Lower leg skin (tissue), 4 donors: ENCODE measurements around the gene CTSL. TPM values are rescaled to one million over a fixed set of nuclear protein-coding genes. Genes with fewer than 3 reads are reported as not detected.
A peak's percentile ranks its signal among the peaks of the same experiment; 100 is the strongest.

Experiments used
- DNase-seq, 2 donors: peaks; one replicate each; pipeline ENCODE4 v3.0.0-alpha.2; 2019; ENCODE audit warnings: low spot score in 2 of 2
- H3K4me3 ChIP-seq: fragments of 200-600 bp; sonication (generic); 2 replicates; pipeline ENCODE4 v1.5.1; 2017; ENCODE audit warnings: mild to moderate bottlenecking, low read depth; ENCODE audit not compliant: poor library complexity, severe bottlenecking
- POLR2A ChIP-seq, 2 donors: fragments of 450-650 bp; IDR thresholded peaks; one replicate each; pipeline ENCODE4 v1.6.1; 2016 to 2017; ENCODE audit warnings: antibody characterized with exemption in 2 of 2, mild to moderate bottlenecking in 1 of 2, moderate library complexity in 1 of 2
- WGBS, 2 donors: methylation state at CpG; one replicate each; pipeline ENCODE4 v1.1.5; 2018; 5-methylcytosine and 5-hydroxymethylcytosine counted together
- intact Hi-C: fragments of 100-400 bp; cut with DNase I; formaldehyde crosslinking; loops from one replicate; pipeline ENCODE4 v1.15.0; 2023; ENCODE audit warnings: low total_unique reads
- total RNA-seq, 4 donors: library from RNA; depleted of rRNA; stranded (reverse); fragments of >200 nt; gene quantifications; one replicate each; pipeline ENCODE4 v1.1.0, GENCODE V29; 2016
- TF ChIP-seq, protein P1 (sequence below), 3 donors: fragments of 450-650 bp; IDR thresholded peaks; one replicate each; pipeline ENCODE4 v1.5.1; 2016; ENCODE audit warnings: antibody characterized with exemption in 3 of 3, mild to moderate bottlenecking in 3 of 3, moderate library complexity in 2 of 3

Gene CTSL
- total RNA-seq, 4 donors from 2014 or later: 22.0 to 41.3 (median 33.8) TPM

DNA sequence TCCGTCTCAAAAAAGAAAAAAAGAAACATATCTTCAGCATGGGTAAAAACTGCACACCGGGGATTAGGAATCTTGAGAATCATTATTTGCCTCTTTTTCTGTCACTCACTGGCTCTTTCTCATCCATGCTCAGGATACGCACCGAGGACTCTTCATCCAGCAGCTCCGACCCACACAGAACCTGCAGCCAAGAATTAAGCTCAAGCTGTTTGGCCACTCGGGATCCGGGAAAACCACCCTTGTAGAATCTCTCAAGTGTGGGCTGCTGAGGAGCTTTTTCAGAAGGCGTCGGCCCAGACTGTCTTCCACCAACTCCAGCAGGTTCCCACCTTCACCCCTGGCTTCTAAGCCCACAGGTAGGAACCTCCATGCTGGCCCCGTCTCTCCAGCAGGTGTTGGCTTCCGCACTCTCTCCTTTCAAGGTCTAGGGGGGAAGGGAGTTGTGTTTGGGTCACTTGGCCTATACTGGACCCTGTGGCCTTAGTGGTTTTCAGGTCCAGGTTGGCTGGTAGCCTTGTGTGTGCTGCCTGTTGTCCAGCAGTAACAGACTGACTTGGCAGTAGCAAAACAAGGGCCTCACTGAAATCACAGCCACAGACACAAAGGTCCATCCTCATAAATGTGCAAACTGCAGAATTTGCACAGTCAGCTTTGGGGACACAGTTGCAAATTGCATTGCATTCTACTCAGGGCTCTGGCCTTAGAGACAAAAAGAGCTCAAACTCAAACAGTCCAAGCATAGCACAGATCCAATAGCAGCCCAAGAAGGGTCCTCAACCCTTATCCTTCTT lies 44.5 kb upstream of the CTSL start:
- intact Hi-C loops: loop anchor here (5.0 kb wide), 1 partner anchor 131 kb away; no protein-coding TSS in a partner anchor
- WGBS, 2 donors: 91 to 92% methylated on average over 11 of the region's 11 CpGs
- no peak overlapping the region for H3K4me3 ChIP-seq
- TF ChIP-seq, protein P1, sequence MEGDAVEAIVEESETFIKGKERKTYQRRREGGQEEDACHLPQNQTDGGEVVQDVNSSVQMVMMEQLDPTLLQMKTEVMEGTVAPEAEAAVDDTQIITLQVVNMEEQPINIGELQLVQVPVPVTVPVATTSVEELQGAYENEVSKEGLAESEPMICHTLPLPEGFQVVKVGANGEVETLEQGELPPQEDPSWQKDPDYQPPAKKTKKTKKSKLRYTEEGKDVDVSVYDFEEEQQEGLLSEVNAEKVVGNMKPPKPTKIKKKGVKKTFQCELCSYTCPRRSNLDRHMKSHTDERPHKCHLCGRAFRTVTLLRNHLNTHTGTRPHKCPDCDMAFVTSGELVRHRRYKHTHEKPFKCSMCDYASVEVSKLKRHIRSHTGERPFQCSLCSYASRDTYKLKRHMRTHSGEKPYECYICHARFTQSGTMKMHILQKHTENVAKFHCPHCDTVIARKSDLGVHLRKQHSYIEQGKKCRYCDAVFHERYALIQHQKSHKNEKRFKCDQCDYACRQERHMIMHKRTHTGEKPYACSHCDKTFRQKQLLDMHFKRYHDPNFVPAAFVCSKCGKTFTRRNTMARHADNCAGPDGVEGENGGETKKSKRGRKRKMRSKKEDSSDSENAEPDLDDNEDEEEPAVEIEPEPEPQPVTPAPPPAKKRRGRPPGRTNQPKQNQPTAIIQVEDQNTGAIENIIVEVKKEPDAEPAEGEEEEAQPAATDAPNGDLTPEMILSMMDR (IDR thresholded peaks at IDR 0.05): no peak
- no peak for TF ChIP-seq POLR2A (IDR thresholded peaks at IDR 0.05)
- DNase-seq: peak in 1 of 2 donors; percentile 65

DNA sequence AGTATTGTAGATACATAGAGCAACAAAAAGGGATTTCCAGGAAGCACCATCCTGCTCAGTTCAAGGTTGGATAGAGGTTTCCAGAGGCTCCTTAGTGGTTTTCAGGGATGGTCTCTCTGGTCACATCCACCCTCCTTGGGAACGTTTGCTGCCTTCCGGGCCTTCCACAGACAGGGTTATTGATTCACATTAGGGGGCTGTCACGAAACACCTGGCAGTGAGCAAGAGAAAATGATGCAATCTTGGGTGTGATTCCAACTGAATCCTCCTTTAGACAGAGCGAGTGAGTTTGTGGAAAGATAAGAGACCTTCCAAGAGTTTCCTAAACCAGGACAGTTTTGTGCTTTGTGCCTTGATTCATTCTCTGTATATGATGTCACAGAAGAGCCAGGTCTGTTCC lies 43.8 kb upstream of the CTSL start:
- DNase-seq: peak in 1 of 2 donors; percentile 37
- intact Hi-C loops: loop anchor here (5.0 kb wide), 1 partner anchor 130 kb away; no protein-coding TSS in a partner anchor
- TF ChIP-seq, protein P1 (IDR thresholded peaks at IDR 0.05): no peak
- TF ChIP-seq POLR2A (IDR thresholded peaks at IDR 0.05): no peak
- no peak overlapping the region for H3K4me3 ChIP-seq
- WGBS, 2 donors: 63 to 68% methylated on average over 4 of the region's 4 CpGs

DNA sequence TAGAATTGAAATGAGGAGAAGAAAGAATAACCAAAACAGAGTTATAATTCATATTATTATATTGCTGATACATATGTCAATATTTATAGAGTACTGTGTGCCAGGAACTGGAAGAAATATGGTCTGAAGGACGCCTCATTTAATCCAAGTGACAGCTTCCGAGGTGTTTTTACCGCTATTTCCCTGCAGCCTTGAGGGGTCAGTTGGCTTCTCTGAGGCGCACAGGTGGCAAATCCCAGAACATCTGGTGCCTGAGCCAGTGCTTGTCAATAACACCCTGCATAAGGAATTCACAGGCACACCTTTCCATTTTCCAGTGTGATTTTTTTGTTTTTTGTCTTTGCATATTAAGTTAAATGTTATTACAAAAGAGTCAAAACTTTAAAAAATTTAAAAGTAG lies 43.3 kb upstream of the CTSL start:
- 85 to 86% methylated on average over 4 of the region's 4 CpGs for WGBS, 2 donors
- intact Hi-C loops: loop anchor here (5.0 kb wide), 1 partner anchor 130 kb away; no protein-coding TSS in a partner anchor
- H3K4me3 ChIP-seq: no peak overlapping the region
- TF ChIP-seq, protein P1 (IDR thresholded peaks at IDR 0.05): no peak
- TF ChIP-seq POLR2A (IDR thresholded peaks at IDR 0.05): no peak
- peak in 1 of 2 donors; percentile 10 for DNase-seq

DNA sequence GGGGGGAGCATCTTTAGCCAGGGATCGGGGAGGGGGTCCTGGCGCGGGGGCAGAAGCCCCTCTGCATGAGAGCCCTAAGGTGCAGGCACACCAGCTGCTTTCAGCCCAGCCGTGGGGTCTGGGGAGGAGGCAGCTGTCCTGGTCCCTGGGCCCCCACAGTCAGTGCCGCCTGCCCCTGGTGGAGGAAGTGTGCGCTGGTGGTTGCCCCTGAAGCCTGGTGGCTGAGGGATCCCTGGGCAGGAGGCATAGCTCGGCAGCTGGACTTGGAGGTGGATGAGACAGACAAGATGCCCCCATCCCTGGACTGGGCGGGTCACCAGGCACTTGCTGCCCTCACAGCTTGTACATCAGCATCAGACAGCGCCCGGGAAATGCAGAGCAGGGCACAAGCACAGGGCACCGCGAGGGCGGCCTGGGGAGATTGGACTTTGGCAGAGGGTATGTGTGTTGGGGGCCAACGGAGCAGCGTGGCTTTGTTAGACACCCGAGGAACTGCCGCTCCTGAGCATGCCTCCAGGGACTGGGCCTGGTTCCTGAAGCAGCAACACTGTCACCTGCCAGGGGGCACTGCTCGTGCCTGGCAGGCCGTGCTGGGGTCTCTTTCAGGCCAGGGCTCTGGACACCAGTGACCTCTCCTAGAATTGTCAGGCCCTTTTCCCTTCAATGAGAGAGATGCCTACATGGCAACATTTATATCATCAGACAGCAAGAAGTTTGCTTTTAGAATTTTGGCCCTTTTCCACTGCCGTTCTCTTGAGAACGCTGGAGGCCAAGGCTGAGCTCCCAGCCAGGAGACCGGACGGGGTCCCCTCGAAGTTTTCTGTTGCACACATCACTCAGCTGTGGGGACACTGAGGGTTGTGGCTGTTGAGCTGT lies 41.9 kb upstream of the CTSL start:
- peak in 1 of 2 donors; percentile 84 for DNase-seq
- TF ChIP-seq, protein P1 (IDR thresholded peaks at IDR 0.05): no peak
- no peak for TF ChIP-seq POLR2A (IDR thresholded peaks at IDR 0.05)

DNA sequence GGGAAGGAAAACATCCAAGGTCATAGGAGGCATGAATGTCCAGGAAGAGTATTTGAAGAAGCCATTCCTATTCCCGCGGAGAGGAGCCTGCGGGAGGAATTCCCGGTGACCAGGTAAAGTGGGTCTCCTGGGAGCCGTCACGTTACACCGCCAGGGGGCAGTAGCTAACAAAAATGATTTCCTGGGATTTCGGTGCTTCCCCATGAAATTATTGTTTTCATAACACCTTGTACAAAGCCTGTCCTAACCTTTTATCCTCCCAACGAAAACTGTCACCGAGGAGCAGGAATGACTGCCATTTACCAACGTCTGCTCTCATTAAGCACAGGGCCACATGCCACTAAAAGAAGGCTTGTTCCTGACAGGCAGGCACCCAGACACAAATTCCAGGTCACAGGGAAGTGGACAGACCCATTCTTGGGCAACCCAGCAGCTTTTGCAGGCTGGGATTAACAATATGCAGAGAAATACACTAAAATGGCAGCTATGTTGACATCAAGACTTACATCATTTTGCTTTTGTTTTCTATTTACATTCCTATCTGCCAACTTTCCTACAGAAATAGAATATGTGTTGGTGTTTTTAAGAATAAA lies 41.2 kb upstream of the CTSL start:
- WGBS, 2 donors: 31 to 52% methylated on average over 11 of the region's 11 CpGs
- no peak for TF ChIP-seq POLR2A (IDR thresholded peaks at IDR 0.05)
- TF ChIP-seq, protein P1 (IDR thresholded peaks at IDR 0.05): no peak
- intact Hi-C loops: loop anchor here (5.0 kb wide), 1 partner anchor 128 kb away; no protein-coding TSS in a partner anchor
- no peak overlapping the region for H3K4me3 ChIP-seq
- DNase-seq: peak in 1 of 2 donors; percentile 89

More for the DNA sequence above, 41.9 kb upstream of the CTSL start:
- intact Hi-C loops: loop anchor here (5.0 kb wide), 1 partner anchor 128 kb away; no protein-coding TSS in a partner anchor
- H3K4me3 ChIP-seq: no peak overlapping the region
- WGBS, 2 donors: 65 to 75% methylated on average over 21 to 23 of the region's 24 CpGs
